ENCODE data around the gene CBX5. TPM values are rescaled to one million over a fixed set of nuclear protein-coding genes. Genes with fewer than 3 reads are reported as not detected.
"Not testable (repeated sequence)": the region's sequence is repeated elsewhere in the genome, so short reads cannot be mapped to it uniquely, and the experiment has no call there.

CBX5 gene
- total RNA-seq, 2 donors from 2014 or later, result 49.9 to 52.8 TPM

DNA sequence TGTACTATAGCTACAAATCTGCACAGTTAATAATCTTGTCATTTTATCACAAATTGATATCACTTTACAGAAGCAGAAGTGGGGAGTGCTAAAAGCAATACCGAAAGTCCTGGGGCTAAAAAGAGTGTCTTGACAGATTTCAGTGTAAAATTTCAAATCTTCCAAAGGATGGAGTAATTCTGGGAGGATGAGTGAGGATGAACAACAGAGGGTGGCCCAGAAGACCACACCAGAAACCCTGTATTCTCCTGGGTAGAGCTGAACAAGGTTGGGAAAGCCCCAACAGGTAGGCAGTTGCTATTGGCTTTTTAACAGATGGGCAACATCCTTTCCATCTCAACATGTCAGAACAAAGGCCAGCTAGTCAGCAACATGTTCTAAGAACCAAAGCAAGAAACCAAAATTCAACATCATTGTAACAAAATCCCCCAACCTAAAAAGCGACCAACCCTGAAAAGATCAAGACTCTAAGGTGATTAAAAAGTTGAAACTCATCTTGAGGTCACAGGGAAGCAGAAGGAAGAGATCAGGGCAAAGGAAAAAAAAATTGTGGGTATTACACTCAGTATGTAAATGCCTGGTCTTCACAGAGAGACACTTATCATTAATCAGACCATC lies 38.8 kb downstream of the CBX5 start:
- Histone ChIP-seq H3K9me3 (no peaks in the 10 kb centered on the region), H3K27me3 (replicated peaks; ENCODE audit: insufficient read depth) (no peaks in the 10 kb centered on the region), H3K36me3 (no peaks in the 10 kb centered on the region), H3K4me3 (no peak overlapping the region), H3K4me1 (replicated peaks) (no peaks in the 10 kb centered on the region), H3K27ac (no peak overlapping the region)
- WGBS, result 64% methylated on average over 2 of the region's 2 CpGs
- intact Hi-C loops (cut with DNase I), result no loop called here
- TF ChIP-seq POLR2AphosphoS5 (IDR thresholded peaks at IDR 0.05) (no peak), POLR2A (IDR thresholded peaks at IDR 0.05) (no peak)
- TF ChIP-seq, protein P1, sequence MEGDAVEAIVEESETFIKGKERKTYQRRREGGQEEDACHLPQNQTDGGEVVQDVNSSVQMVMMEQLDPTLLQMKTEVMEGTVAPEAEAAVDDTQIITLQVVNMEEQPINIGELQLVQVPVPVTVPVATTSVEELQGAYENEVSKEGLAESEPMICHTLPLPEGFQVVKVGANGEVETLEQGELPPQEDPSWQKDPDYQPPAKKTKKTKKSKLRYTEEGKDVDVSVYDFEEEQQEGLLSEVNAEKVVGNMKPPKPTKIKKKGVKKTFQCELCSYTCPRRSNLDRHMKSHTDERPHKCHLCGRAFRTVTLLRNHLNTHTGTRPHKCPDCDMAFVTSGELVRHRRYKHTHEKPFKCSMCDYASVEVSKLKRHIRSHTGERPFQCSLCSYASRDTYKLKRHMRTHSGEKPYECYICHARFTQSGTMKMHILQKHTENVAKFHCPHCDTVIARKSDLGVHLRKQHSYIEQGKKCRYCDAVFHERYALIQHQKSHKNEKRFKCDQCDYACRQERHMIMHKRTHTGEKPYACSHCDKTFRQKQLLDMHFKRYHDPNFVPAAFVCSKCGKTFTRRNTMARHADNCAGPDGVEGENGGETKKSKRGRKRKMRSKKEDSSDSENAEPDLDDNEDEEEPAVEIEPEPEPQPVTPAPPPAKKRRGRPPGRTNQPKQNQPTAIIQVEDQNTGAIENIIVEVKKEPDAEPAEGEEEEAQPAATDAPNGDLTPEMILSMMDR (IDR thresholded peaks at IDR 0.05), result no peak
- no peak for DNase-seq (ENCODE audit: low spot score)

DNA sequence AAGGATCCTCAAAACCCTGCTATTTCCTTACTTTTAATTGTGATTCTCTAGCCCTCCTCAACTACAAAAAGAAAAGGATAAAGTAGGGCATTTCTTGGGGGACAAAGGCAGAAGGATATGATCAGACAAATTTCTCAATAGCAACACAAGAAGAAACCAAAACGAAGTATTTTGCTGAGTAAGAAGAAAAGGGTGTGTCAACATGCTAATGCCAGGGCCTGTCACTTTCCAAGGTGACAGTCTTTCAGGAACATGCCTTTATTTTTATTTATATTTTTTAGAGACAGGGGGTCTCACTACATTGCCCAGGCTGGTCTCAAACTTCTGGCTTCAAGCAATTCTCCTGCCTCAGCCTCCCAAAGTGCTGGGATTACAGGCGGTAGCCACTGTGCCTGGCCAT lies 39.8 kb downstream of the CBX5 start:
- H3K36me3 ChIP-seq, result no peaks in the 10 kb centered on the region
- no peaks in the 10 kb centered on the region for H3K9me3 ChIP-seq
- no peaks in the 10 kb centered on the region for H3K4me1 ChIP-seq (replicated peaks)
- intact Hi-C loops (cut with DNase I), result no loop called here
- H3K27ac ChIP-seq, result no peak overlapping the region
- no peak for TF ChIP-seq POLR2A (IDR thresholded peaks at IDR 0.05)
- no peak for TF ChIP-seq POLR2AphosphoS5 (IDR thresholded peaks at IDR 0.05)
- TF ChIP-seq, protein P1 (IDR thresholded peaks at IDR 0.05), result no peak
- no peaks in the 10 kb centered on the region for H3K27me3 ChIP-seq (replicated peaks; ENCODE audit: insufficient read depth)
- WGBS, result 75% methylated on average over 2 of the region's 2 CpGs
- no peak overlapping the region for H3K4me3 ChIP-seq
- DNase-seq (ENCODE audit: low spot score), result no peak

DNA sequence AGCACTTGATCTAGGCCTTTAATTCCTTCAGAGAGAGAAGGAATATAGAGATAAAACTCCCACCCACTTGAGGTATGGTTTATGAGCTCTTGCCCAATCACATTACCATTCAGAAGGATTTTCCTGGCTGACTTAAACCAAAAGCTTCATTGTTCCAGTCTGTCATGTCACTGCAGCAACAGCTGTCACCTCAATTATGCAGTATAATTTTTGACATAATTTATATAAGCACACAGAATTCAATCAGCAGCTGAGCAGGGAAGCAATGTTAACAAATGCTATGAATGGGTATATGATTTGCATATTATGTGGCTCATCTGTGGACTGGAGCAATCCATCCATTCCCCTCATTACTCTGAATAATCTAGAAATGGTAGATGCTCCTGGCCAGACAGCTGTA lies 40.3 kb downstream of the CBX5 start:
- H3K9me3 ChIP-seq, result no peaks in the 10 kb centered on the region
- H3K27ac ChIP-seq, result no peak overlapping the region
- H3K36me3 ChIP-seq, result no peaks in the 10 kb centered on the region
- TF ChIP-seq POLR2AphosphoS5 (IDR thresholded peaks at IDR 0.05) (no peak), POLR2A (IDR thresholded peaks at IDR 0.05) (no peak)
- TF ChIP-seq, protein P1 (IDR thresholded peaks at IDR 0.05), result no peak
- no peaks in the 10 kb centered on the region for H3K27me3 ChIP-seq (replicated peaks; ENCODE audit: insufficient read depth)
- H3K4me3 ChIP-seq, result no peak overlapping the region
- intact Hi-C loops (cut with DNase I), result no loop called here
- DNase-seq (ENCODE audit: low spot score), result no peak
- H3K4me1 ChIP-seq (replicated peaks), result no peaks in the 10 kb centered on the region

DNA sequence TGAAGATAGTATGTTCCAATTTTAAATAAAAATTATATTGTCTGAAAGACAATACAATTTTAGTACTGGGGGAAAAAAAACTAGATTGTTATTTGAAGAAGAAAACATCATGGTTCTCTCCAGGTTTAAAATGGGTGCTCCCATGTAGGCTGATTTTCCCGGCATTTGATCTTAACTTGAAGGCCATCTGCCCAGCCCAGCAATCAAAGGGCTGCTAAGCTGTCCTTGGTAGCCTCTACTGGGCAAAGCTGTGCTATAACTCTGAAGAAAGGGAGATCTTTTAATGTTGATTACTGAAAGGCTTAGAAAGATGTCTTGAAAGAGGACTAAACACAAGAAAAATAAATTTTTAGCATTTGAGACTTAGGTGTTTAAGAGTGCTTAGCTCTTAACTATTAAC lies 41.4 kb downstream of the CBX5 start:
- no peak overlapping the region for H3K4me3 ChIP-seq
- H3K27ac ChIP-seq, result no peak overlapping the region
- intact Hi-C loops (cut with DNase I), result no loop called here
- TF ChIP-seq POLR2A (IDR thresholded peaks at IDR 0.05), result no peak
- TF ChIP-seq, protein P1 (IDR thresholded peaks at IDR 0.05), result no peak
- TF ChIP-seq POLR2AphosphoS5 (IDR thresholded peaks at IDR 0.05), result no peak
- no peaks in the 10 kb centered on the region for H3K36me3 ChIP-seq
- 86% methylated on average over 1 of the region's 1 CpG for WGBS
- no peak for DNase-seq (ENCODE audit: low spot score)
- no peaks in the 10 kb centered on the region for H3K9me3 ChIP-seq
- H3K27me3 ChIP-seq (replicated peaks; ENCODE audit: insufficient read depth), result no peaks in the 10 kb centered on the region
- H3K4me1 ChIP-seq (replicated peaks), result no peaks in the 10 kb centered on the region

DNA sequence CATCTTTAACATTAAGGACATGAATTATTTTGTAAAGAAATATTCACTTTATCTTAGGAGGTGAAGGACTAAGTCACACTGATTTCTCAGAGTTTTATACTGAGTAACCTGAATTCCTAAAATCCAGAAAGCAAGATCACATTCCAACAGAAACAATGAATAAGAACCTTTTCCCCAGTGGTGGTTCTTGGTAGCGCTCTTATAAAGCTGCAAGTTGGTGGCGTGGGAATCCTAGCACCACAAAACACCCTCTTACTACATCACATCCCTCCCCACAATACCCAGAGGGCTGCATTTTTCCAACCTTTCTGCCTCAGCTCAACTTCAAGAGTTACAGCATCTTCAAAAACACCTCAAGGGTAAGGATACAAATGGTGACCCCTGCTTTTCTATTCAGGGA lies 47.1 kb downstream of the CBX5 start:
- TF ChIP-seq POLR2A (IDR thresholded peaks at IDR 0.05), result no peak
- no peak for TF ChIP-seq POLR2AphosphoS5 (IDR thresholded peaks at IDR 0.05)
- TF ChIP-seq, protein P1 (IDR thresholded peaks at IDR 0.05), result no peak
- no peak overlapping the region for H3K27ac ChIP-seq
- no peaks in the 10 kb centered on the region for H3K36me3 ChIP-seq
- H3K9me3 ChIP-seq, result no peaks in the 10 kb centered on the region
- peaks cover 7% of the 10 kb centered on the region for H3K4me1 ChIP-seq (replicated peaks)
- intact Hi-C loops (cut with DNase I), result no loop called here
- H3K4me3 ChIP-seq, result no peak overlapping the region
- H3K27me3 ChIP-seq (replicated peaks; ENCODE audit: insufficient read depth), result no peaks in the 10 kb centered on the region
- 93% methylated on average over 2 of the region's 2 CpGs for WGBS
- no peak for DNase-seq (ENCODE audit: low spot score)

DNA sequence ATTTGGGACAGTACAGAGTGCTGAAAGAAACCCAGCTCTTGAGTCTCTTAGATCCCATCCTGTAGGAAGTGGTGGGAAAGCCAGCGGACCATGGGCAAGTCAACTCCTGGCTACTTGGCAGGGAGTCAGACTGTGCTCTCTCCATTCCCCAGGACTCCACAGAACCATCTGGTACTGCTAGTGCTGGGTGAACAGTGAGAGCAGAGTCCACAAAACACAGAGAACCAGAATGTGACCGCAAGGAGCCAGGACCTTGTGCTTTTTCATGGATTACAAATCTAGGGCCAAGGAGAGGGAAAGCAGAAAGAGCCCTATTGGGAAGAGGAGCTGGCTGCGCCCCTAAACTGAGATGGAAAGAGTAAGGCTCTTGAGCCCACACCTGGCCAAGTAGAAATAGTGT lies 48.7 kb downstream of the CBX5 start:
- 95% methylated on average over 3 of the region's 3 CpGs for WGBS
- H3K27ac ChIP-seq; H3K36me3 ChIP-seq; H3K4me1 ChIP-seq (replicated peaks); DNase-seq (ENCODE audit: low spot score); intact Hi-C loops (cut with DNase I); H3K9me3 ChIP-seq; H3K27me3 ChIP-seq (replicated peaks; ENCODE audit: insufficient read depth); H3K4me3 ChIP-seq: not testable (repeated sequence)

Measured in prostate gland (tissue), 2 donors.